H1 (cell line): Measurements from ENCODE around the gene ASMT. TPM values are rescaled to one million over a fixed set of nuclear protein-coding genes. Genes with fewer than 3 reads are reported as not detected.

Source experiments
- CTCF ChIA-PET: fragments of 300-600 bp; sonication (Branson Sonifier 250); formaldehyde crosslinking; loops from one replicate; lab custom pipeline; 2021; ENCODE audit not compliant: partially characterized antibody; lab: Charles Lee
- POLR2A ChIA-PET: fragments of 300-600 bp; sonication (Branson Sonifier 250); formaldehyde crosslinking; loops from one replicate; lab custom pipeline; 2021; ENCODE audit warnings: inconsistent platforms; ENCODE audit not compliant: partially characterized antibody; lab: Charles Lee
- DNase-seq, 2 experiments: peaks; one replicate each; pipeline versions ENCODE4 v3.0.0 to v3.0.0-alpha.2; 2010 to 2022; ENCODE audit warnings: low spot score in 2 of 2, low read depth in 1 of 2, mixed read lengths in 1 of 2
- FAIRE-seq: peaks from 2 replicates; lab custom pipeline; 2011; peaks lifted over from hg19 to GRCh38; lab: Jason Lieb, UNC
- H2AFZ ChIP-seq: 2 replicates; pipeline ENCODE4 v1.8.1; 2012; ENCODE audit warnings: low read length, inconsistent platforms
- H2AK5ac ChIP-seq: 2 replicates; pipeline ENCODE4 v1.6.1; 2013; ENCODE audit warnings: low read depth, low read length
- H2BK120ac ChIP-seq: replicated peaks from 2 replicates; pipeline ENCODE3; 2013; ENCODE audit warnings: low read depth, low read length, inconsistent platforms
- H2BK12ac ChIP-seq: 2 replicates; pipeline ENCODE4 v1.6.1; 2013; ENCODE audit warnings: low read depth, low read length
- H2BK15ac ChIP-seq: 2 replicates; pipeline ENCODE4 v1.6.1; 2013; ENCODE audit warnings: low read length
- H2BK20ac ChIP-seq: 2 replicates; pipeline ENCODE4 v1.6.1; 2013; ENCODE audit warnings: low read length
- H2BK5ac ChIP-seq: 2 replicates; pipeline ENCODE4 v1.6.1; 2013; ENCODE audit warnings: low read depth, low read length
- H3K14ac ChIP-seq: 2 replicates; pipeline ENCODE4 v1.6.1; 2013; ENCODE audit warnings: inconsistent platforms; ENCODE audit not compliant: insufficient read length
- H3K18ac ChIP-seq: 2 replicates; pipeline ENCODE4 v1.6.1; 2013; ENCODE audit warnings: low read length; ENCODE audit errors: extremely low read depth
- H3K23ac ChIP-seq: 2 replicates; pipeline ENCODE4 v1.6.1; 2013; ENCODE audit warnings: inconsistent platforms; ENCODE audit not compliant: insufficient read length
- H3K23me2 ChIP-seq: 2 replicates; pipeline ENCODE4 v1.6.1; 2013; ENCODE audit warnings: low read depth, low read length
- H3K27ac ChIP-seq: 2 replicates; pipeline ENCODE4 v1.6.1; 2011; ENCODE audit warnings: low read depth, low read length, inconsistent platforms
- H3K27me3 ChIP-seq, 4 experiments: replicated peaks in 1 of 4; 1 replicate in 1 of 4; 2 replicates in 3 of 4; pipeline versions ENCODE4 v1.6.1 to v1.8.1; 2011 to 2013; ENCODE audit warnings: low read length in 3 of 4, mild to moderate bottlenecking in 3 of 4, inconsistent platforms in 2 of 4, mixed read lengths in 2 of 4, moderate library complexity in 1 of 4; ENCODE audit not compliant: control insufficient read depth in 3 of 4, insufficient read depth in 3 of 4; ENCODE audit errors: extremely low read depth in 1 of 4
- H3K36me3 ChIP-seq, 4 experiments: 2 replicates each; pipeline versions ENCODE4 v1.6.1 to v1.8.1; 2011 to 2013; ENCODE audit warnings: mild to moderate bottlenecking in 4 of 4, low read length in 3 of 4, moderate library complexity in 2 of 4, control low read depth in 1 of 4, inconsistent platforms in 1 of 4; ENCODE audit not compliant: insufficient read depth in 4 of 4, control insufficient read depth in 2 of 4
- H3K4ac ChIP-seq: replicated peaks from 2 replicates; pipeline ENCODE3; 2013; ENCODE audit warnings: low read length, low read depth, mixed read lengths, inconsistent platforms; ENCODE audit not compliant: insufficient read length
- H3K4me1 ChIP-seq, 4 experiments: replicated peaks in 1 of 4; 1 replicate in 1 of 4; 2 replicates in 3 of 4; pipeline versions ENCODE4 v1.6.1 to v1.8.1; 2011 to 2013; ENCODE audit warnings: low read length in 3 of 4, inconsistent platforms in 2 of 4, mixed read lengths in 1 of 4; ENCODE audit not compliant: insufficient read depth in 4 of 4, control insufficient read depth in 3 of 4
- H3K4me2 ChIP-seq, 2 experiments: 2 replicates each; pipeline versions ENCODE4 v1.6.1 to v1.8.1; 2011 to 2013; ENCODE audit warnings: low read depth in 2 of 2, low read length in 2 of 2, control low read depth in 1 of 2, inconsistent platforms in 1 of 2, mild to moderate bottlenecking in 1 of 2; ENCODE audit not compliant: insufficient read depth in 1 of 2
- H3K4me3 ChIP-seq, 4 experiments: fragments of 200-600, 300-600 bp in 1 of 4; sonication (generic), shearing (Covaris generic), sonication (Bioruptor Twin) in 1 of 4; 2 replicates each; pipeline versions ENCODE4 v1.5.1 to v1.8.1; 2011 to 2016; ENCODE audit warnings: low read length in 4 of 4, low read depth in 3 of 4, control low read depth in 2 of 4, inconsistent platforms in 2 of 4, mild to moderate bottlenecking in 2 of 4, mixed read lengths in 1 of 4, moderate library complexity in 1 of 4; ENCODE audit not compliant: insufficient read depth in 2 of 4; ENCODE audit errors: extremely low read depth in 1 of 4
- H3K56ac ChIP-seq: replicated peaks from 2 replicates; pipeline ENCODE3; 2013; ENCODE audit warnings: low read depth, mild to moderate bottlenecking, mixed read lengths, low read length, inconsistent platforms; ENCODE audit not compliant: insufficient read length
- H3K79me1 ChIP-seq: 2 replicates; pipeline ENCODE4 v1.6.1; 2013; ENCODE audit warnings: low read depth, low read length, control low read depth
- H3K79me2 ChIP-seq, 2 experiments: 2 replicates each; pipeline versions ENCODE4 v1.6.1 to v1.8.1; 2012 to 2013; ENCODE audit warnings: low read length in 2 of 2, mild to moderate bottlenecking in 2 of 2, inconsistent platforms in 1 of 2; ENCODE audit not compliant: insufficient read depth in 2 of 2, control insufficient read depth in 1 of 2
- H3K9ac ChIP-seq, 4 experiments: replicated peaks in 1 of 4; 1 replicate in 1 of 4; 2 replicates in 3 of 4; pipeline versions ENCODE4 v1.6.1 to v1.8.1; 2011 to 2013; ENCODE audit warnings: low read depth in 3 of 4, low read length in 3 of 4, control low read depth in 2 of 4, mild to moderate bottlenecking in 2 of 4, moderate library complexity in 2 of 4, inconsistent platforms in 1 of 4; ENCODE audit errors: extremely low read depth in 1 of 4
- H3K9me3 ChIP-seq, 2 experiments: 2 replicates each; pipeline versions ENCODE4 v1.6.1 to v1.8.1; 2012 to 2013; ENCODE audit warnings: mild to moderate bottlenecking in 2 of 2, moderate library complexity in 2 of 2, control low read depth in 1 of 2, inconsistent platforms in 1 of 2, low read depth in 1 of 2, low read length in 1 of 2, mixed read lengths in 1 of 2; ENCODE audit not compliant: insufficient read depth in 2 of 2
- H4K20me1 ChIP-seq, 2 experiments: replicated peaks in 1 of 2; 2 replicates each; pipeline versions ENCODE3 to v1.8.1; 2011 to 2013; ENCODE audit warnings: inconsistent platforms in 2 of 2, low read length in 2 of 2, mild to moderate bottlenecking in 1 of 2; ENCODE audit not compliant: insufficient read depth in 2 of 2, control insufficient read depth in 1 of 2
- H4K5ac ChIP-seq: 2 replicates; pipeline ENCODE4 v1.6.1; 2013; ENCODE audit warnings: low read length, low read depth, mixed read lengths, inconsistent platforms; ENCODE audit not compliant: insufficient read length
- H4K8ac ChIP-seq: 2 replicates; pipeline ENCODE4 v1.8.0; 2013; ENCODE audit warnings: mild to moderate bottlenecking, moderate library complexity, low read length, inconsistent platforms; ENCODE audit not compliant: insufficient read depth; ENCODE audit errors: extremely low read depth
- H4K91ac ChIP-seq: replicated peaks from 2 replicates; pipeline ENCODE3; 2013; ENCODE audit warnings: low read length, mixed read lengths, inconsistent platforms; ENCODE audit not compliant: insufficient read length
- CHD1 ChIP-seq: IDR thresholded peaks from 2 replicates; pipeline ENCODE4 v1.6.1; 2012; ENCODE audit warnings: low read depth, low read length, improper control_type of control experiment
- KDM1A ChIP-seq: fragments of 200-600, 300-600 bp; sonication (generic); IDR thresholded peaks from 2 replicates; pipeline ENCODE4 v1.7.1; 2016; ENCODE audit warnings: mild to moderate bottlenecking, low read length, borderline replicate concordance
- POLR2AphosphoS5 ChIP-seq: IDR thresholded peaks from 2 replicates; pipeline ENCODE4 v1.6.1; 2011; ENCODE audit warnings: low read depth, low read length
- WGBS, 2 experiments: shearing (Covaris generic) in 1 of 2; methylation state at CpG; one replicate each; pipeline versions ENCODE4 v1.1.6 to v1.1.7; 2013 to 2015; ENCODE audit warnings: low lambda C conversion rate in 2 of 2, mixed read lengths in 2 of 2, inconsistent platforms in 1 of 2, low coverage in 1 of 2, missing lambda C conversion rate in 1 of 2; ENCODE audit not compliant: insufficient replicate concordance in 2 of 2, insufficient coverage in 1 of 2, insufficient read length in 1 of 2; ENCODE audit errors: extremely low coverage in 1 of 2, missing lambda C conversion rate in 1 of 2; 5-methylcytosine and 5-hydroxymethylcytosine counted together
- polyA plus RNA-seq, 7 experiments: library from polyadenylated mRNA; depleted of rRNA in 3 of 7; stranded (reverse) in 5 of 7; unstranded in 2 of 7; fragments of >200 nt in 5 of 7; fragments of 200-250 nt in 2 of 7; gene quantifications; 1 replicate in 5 of 7; 2 replicates in 1 of 7; 4 replicates in 1 of 7; pipeline versions ENCODE4 v1.2.1 to v1.2.3, GENCODE V29; 2011 to 2013; ENCODE audit warnings: missing spikeins in 2 of 7, mixed read lengths in 2 of 7
- total RNA-seq: library from RNA; stranded (reverse); fragmentation: NEBNext Ultra II Directional; extraction: Animal tissue kit (Norgen Biotek cat#: 25700); gene quantifications from 2 replicates; pipeline ENCODE4 v1.2.1, GENCODE V29; 2021

ASMT gene
- total and polyA plus RNA-seq, 2 of the 8 experiments (the other 6 are each of a cell fraction or from before 2014, with no cell fraction given) = 1.5 to 3.1 TPM

DNA sequence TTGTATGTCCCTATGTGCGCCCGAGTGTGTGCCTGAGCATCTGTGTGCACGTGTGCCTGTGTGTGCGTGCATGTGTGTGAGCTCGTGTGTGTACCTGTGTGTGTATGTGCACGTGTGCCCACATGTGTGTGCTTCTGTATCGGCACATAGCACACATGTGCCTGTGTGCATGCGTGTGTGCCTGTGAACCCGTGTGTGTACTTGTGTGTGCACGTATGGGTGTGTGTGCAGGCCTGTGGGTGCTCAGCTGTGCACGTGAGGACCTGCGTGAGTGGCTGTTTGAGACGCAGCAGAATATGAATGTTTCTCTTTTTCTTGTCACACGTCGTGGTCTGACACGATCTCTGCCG is 19.2 kb upstream of the ASMT start:
- peaks cover 6 to 43% of the 10 kb centered on the region in 2 experiments for H4K20me1 ChIP-seq
- POLR2A ChIA-PET = no interaction called here

More for the DNA sequence above, 19.2 kb upstream of the ASMT start:
- Histone ChIP-seq H2BK120ac (no peak overlapping the region), H4K5ac (no peak overlapping the region), H2AK5ac (peak overlapping the region; percentile 77; the same call in 1 of the 2 replicates), H3K27ac (no peak overlapping the region), H4K8ac (peak overlapping the region; percentile 80), H3K4ac (peak overlapping the region; percentile 69), H3K18ac (no peak overlapping the region), H3K36me3 (peaks cover 28 to 64% (median 54%) of the 10 kb centered on the region in 4 experiments), H2BK5ac (no peak overlapping the region; the same call in 1 of the 2 replicates), H3K4me1 (peaks cover 0 to 8% (median 6%) of the 10 kb centered on the region in 4 experiments; a peak in 5 of 7 replicates), H3K79me1 (peaks cover 20% of the 10 kb centered on the region), H2BK15ac (peak overlapping the region; percentile 88; the same call in 1 of the 2 replicates), H4K91ac (peak overlapping the region; percentile 30), H3K4me3 (no peak overlapping the region), H3K23ac (no peak overlapping the region), H3K9me3 (no peaks in the 10 kb centered on the region), H3K23me2 (peaks cover 5% of the 10 kb centered on the region; the same call in 1 of the 2 replicates), H2BK12ac (peak overlapping the region; percentile 43; the same call in 1 of the 2 replicates), H3K9ac (no peak overlapping the region), H2BK20ac (no peak overlapping the region), H3K4me2 (no peak overlapping the region), H3K56ac (no peak overlapping the region), H3K79me2 (peaks cover 15 to 59% of the 10 kb centered on the region in 2 experiments; a peak in 3 of 4 replicates)
- CTCF ChIA-PET = no interaction called here
- FAIRE-seq (no peak), DNase-seq (no peak)
- TF ChIP-seq KDM1A = no peak
- no peak for TF ChIP-seq CHD1
- TF ChIP-seq POLR2AphosphoS5 = 0 out of 2 replicates have a peak, but pooled peaks have one; percentile 23
- TF ChIP-seq, all 59 proteins: peak for 1
- Histone ChIP-seq H3K14ac (no peak overlapping the region), H3K27me3 (no peaks in the 10 kb centered on the region), H2AFZ (no peak overlapping the region)
- WGBS, 2 experiments = 92% methylated on average over 17 of the region's 17 CpGs; no CpG with 5 or more reads in 1 of the 2 experiments
